HepG2 (cell line): ENCODE measurements around the gene CPSF4. TPM values are rescaled to one million over a fixed set of nuclear protein-coding genes. Genes with fewer than 3 reads are reported as not detected.
A peak's percentile ranks its signal among the peaks of the same experiment; 100 is the strongest.

ENCODE experiments used
- AHDC1 ChIP-seq: sonication (generic); formaldehyde crosslinking; IDR thresholded peaks from 2 replicates; pipeline ENCODE4 v1.5.1; 2020; ENCODE audit warnings: mild to moderate bottlenecking, missing genetic modification reagents, borderline replicate concordance
- ASH2L ChIP-seq: fragments of 300-600, 200-600 bp; sonication (generic); IDR thresholded peaks from 2 replicates; pipeline ENCODE4 v1.7.0; 2017; ENCODE audit warnings: low read depth, mild to moderate bottlenecking, moderate library complexity, mixed read lengths, low read length; ENCODE audit not compliant: insufficient read length
- ATF4 ChIP-seq, 2 experiments: fragments of 450-650 bp in 1 of 2; sonication (generic) in 1 of 2; formaldehyde crosslinking; IDR thresholded peaks; 2 replicates each; pipeline versions ENCODE4 v1.5.0 to v1.8.0; 2020 to 2022; ENCODE audit warnings: mild to moderate bottlenecking in 1 of 2, missing genetic modification reagents in 1 of 2
- CBX1 ChIP-seq: IDR thresholded peaks from one replicate; pipeline ENCODE4 v1.6.1; 2016; ENCODE audit warnings: antibody characterized with exemption, low read depth
- EED ChIP-seq: sonication (generic); formaldehyde crosslinking; IDR thresholded peaks from 2 replicates; pipeline ENCODE4 v1.5.0; 2020; ENCODE audit warnings: mild to moderate bottlenecking, missing genetic modification reagents
- EZH2 ChIP-seq: conservative IDR thresholded peaks from 2 replicates; pipeline ENCODE4 v1.6.1; 2012; ENCODE audit warnings: mild to moderate bottlenecking, low read depth, low read length, moderate library complexity
- FOSL2 ChIP-seq: sonication (generic); formaldehyde crosslinking; IDR thresholded peaks from 2 replicates; pipeline ENCODE4 v1.4.0; 2020; ENCODE audit warnings: missing genetic modification reagents
- HMGXB3 ChIP-seq: sonication (generic); formaldehyde crosslinking; IDR thresholded peaks from 2 replicates; pipeline ENCODE4 v1.4.0; 2020; ENCODE audit warnings: missing genetic modification reagents, borderline replicate concordance
- MXI1 ChIP-seq: IDR thresholded peaks from 3 replicates; pipeline ENCODE4 v1.6.1; 2012; ENCODE audit warnings: low read depth, low read length, inconsistent platforms, borderline replicate concordance
- NFIB ChIP-seq: sonication (generic); formaldehyde crosslinking; IDR thresholded peaks from 2 replicates; pipeline ENCODE4 v1.9.0; 2021; ENCODE audit warnings: missing genetic modification reagents, mild to moderate bottlenecking, borderline replicate concordance
- RFXANK ChIP-seq: IDR thresholded peaks from 2 replicates; pipeline ENCODE4 v1.6.1; 2016
- SAP130 ChIP-seq: IDR thresholded peaks from 2 replicates; pipeline ENCODE4 v1.6.1; 2016; ENCODE audit warnings: low read depth
- ZMYM4 ChIP-seq: sonication (generic); formaldehyde crosslinking; IDR thresholded peaks from 2 replicates; pipeline ENCODE4 v1.8.1; 2023; ENCODE audit warnings: mild to moderate bottlenecking, missing genetic modification reagents
- ZNF564 ChIP-seq: sonication (generic); formaldehyde crosslinking; IDR thresholded peaks from 2 replicates; pipeline ENCODE4 v1.8.1; 2023; ENCODE audit warnings: mild to moderate bottlenecking, missing genetic modification reagents
- ZNF639 ChIP-seq: conservative IDR thresholded peaks from 2 replicates; pipeline ENCODE4 v1.6.1; 2018; ENCODE audit warnings: missing genetic modification reagents
- ZNF691 ChIP-seq: sonication (generic); formaldehyde crosslinking; IDR thresholded peaks from 2 replicates; pipeline ENCODE4 v1.4.0; 2020; ENCODE audit warnings: missing genetic modification reagents, low read depth, mild to moderate bottlenecking, borderline replicate concordance
- ZNF776 ChIP-seq: sonication (generic); formaldehyde crosslinking; IDR thresholded peaks from 2 replicates; pipeline ENCODE4 v1.4.0; 2020; ENCODE audit warnings: mild to moderate bottlenecking, missing genetic modification reagents
- polyA plus RNA-seq, 8 experiments: library from polyadenylated mRNA; depleted of rRNA in 3 of 8; stranded (reverse) in 7 of 8; unstranded in 1 of 8; fragments of >200 nt; fragmentation: Illumina TruSeq in 4 of 8; extraction: Trizol in 4 of 8; gene quantifications; 2 replicates each; pipeline versions ENCODE4 v1.2.1 to v1.2.3, GENCODE V29; 2011 to 2016; ENCODE audit warnings: low read depth in 4 of 8, missing spikeins in 1 of 8, mixed read lengths in 1 of 8; ENCODE audit not compliant: insufficient read depth in 1 of 8
- total RNA-seq, 5 experiments: library from RNA; depleted of rRNA; stranded (reverse); fragments of >200 nt; fragmentation: Illumina TruSeq; extraction: Trizol; gene quantifications; 2 replicates each; pipeline ENCODE4 v1.2.3, GENCODE V29; 2016; ENCODE audit warnings: low read depth in 1 of 5

Gene CPSF4
- total and polyA plus RNA-seq, 2 of the 13 experiments (the other 11 are each of a cell fraction or from before 2014, with no cell fraction given): 34.1 to 49.6 TPM

- TF ChIP-seq HMGXB3 (peak; percentile 69; the same call in 1 of the 2 replicates), AHDC1 (CRISPR knock-in tag) (no peak), ZNF639 (CRISPR knock-in tag) (no peak), MXI1 (peak; percentile 38; the same call in 1 of the 3 replicates), CBX1 (no peak), NFIB (no peak), EZH2 (no peak), ATF4 (CRISPR knock-in tag; IDR thresholded peaks at IDR 0.05) (no peak), ZMYM4 (CRISPR knock-in tag) (0 out of 2 replicates have a peak, but pooled peaks have one; percentile 6), ASH2L (no peak), EED (CRISPR knock-in tag) (peak; percentile 59; the same call in 1 of the 2 replicates), ZNF564 (CRISPR knock-in tag) (no peak), RFXANK (CRISPR knock-in tag) (no peak), ZNF776 (CRISPR knock-in tag) (no peak), ZNF691 (peak; percentile 48; the same call in 1 of the 2 replicates), FOSL2 (CRISPR knock-in tag) (peak; percentile 2; the same call in 1 of the 2 replicates), SAP130 (CRISPR knock-in tag) (peak; percentile 53)
Measured at GRCh38 chr7:99407872-99408378, 30.8 kb upstream of the CPSF4 start (continued).
